NCI-H2196 (cell line): Measurements from ENCODE around the gene RDH12.
A peak's percentile ranks its signal among the peaks of the same experiment; 100 is the strongest.
"Not testable (repeated sequence)": the region's sequence is repeated elsewhere in the genome, so short reads cannot be mapped to it uniquely, and the experiment has no call there.

Experiments used
- DNase-seq: peaks from one replicate; lab custom pipeline; 2025; ENCODE audit not compliant: unreplicated experiment; lab: John Stamatoyannopoulos, UW

RDH12 gene

DNA sequence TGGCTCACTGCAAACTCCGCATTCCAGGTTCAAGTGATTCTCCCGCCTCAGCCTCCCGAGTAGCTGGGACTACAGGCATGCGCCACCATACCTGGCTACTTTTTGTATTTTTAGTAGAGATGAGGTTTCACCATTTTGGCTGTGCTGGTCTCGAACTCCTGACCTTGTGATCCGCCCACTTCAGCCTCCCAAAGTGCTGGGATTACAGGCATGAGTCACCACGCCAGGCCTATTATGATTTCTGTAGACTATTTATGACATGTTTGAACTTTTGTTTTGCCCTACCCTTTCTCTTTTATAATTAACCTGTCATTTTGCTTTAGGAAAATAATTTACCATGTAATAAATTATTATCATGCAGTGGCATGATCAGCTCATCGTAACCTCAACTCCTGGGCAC, at the start of gene RDH12:
TSS of gene RDH12 (plus strand) at position 395 of the 400 bp plus-strand sequence. CDS start 20,757 bp downstream, outside the sequence.
- not testable (repeated sequence) for DNase-seq

DNA sequence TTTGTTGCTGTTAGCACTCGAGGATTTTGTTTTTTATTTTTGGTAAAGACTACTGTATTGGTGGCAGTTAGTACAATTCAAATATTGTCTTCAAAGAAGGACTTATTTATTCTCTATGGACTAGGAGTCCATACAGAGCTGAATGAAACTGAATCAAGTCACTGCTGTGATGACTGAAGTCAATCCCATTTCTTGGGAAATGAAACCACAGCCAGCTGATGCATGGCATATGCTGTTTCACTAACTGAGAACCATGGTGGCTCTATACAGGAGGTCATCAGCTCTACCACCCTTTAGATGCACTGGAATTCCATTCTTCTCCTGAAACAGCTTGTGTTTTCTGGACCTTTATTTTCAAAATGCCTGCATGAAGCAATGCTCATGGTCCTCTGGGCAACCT, 49.5 kb upstream of the RDH12 start:
- no peak for DNase-seq

DNA sequence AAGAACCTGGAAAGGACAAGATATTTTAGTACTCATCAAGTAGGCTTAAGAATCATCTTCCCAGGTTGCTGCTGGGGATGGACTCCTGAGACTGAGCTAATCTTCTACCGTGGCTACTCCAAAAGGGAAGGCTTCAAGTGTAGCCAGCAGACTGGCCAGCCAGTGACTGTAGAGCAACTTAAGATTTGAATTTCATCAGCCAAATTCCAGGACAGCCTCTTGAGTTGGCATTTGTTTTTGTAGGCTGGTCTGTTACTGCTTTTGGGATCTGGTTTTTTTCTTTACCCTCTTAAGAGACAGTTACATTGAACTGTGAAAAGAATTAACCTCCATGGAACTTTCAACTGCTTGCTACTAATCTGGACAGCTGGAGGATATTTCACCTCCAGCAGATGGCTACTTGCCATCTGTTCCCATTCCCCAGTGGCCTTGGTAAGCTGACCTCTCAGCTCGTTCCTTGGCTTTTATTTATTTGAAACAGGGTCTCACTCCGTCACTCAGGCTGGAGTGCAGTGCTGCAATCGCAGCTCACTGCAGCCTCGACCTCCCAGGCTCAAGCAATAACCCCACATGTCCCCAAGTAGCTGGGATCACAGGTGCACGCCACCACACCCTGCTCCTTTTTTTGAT, 47.9 kb upstream of the RDH12 start:
- no peak for DNase-seq

DNA sequence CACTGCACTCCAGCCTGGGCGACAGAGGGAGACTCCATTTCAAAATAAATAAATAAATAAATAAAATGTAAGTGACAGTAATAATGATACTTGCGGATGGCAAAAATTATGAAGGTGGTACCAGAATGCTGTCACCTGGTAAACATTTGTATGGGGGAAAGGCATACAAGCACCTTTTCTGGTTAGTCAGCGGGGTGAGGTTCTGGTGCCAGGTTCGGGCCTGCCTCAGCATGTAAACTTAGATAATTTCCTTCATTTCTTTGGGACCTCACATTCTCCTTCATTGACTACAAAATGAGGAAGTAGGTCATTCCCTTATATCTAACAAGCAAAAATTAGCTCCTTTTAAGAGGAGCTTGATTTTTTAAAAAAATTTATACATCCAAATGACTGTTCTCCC, 38.1 kb upstream of the RDH12 start:
- no peak for DNase-seq

DNA sequence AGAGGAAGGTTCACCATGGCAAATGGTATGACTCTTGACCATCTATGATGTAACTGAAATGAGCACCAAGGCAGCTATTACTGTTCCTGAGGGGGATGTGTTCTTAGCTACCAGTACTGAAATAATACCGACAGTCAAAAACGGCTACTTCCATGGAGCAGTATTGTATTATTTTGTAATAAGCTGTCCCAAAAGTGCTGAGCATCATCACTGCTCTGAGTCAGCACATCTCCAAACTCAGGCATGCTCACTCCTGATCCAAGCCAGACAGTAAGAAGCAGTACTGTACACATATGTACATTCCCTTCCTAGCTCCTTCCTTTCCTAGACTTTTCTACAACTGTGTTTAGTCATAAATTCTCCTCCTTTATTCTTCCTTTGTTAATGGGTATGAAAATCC, 35.8 kb upstream of the RDH12 start:
- no peak for DNase-seq

DNA sequence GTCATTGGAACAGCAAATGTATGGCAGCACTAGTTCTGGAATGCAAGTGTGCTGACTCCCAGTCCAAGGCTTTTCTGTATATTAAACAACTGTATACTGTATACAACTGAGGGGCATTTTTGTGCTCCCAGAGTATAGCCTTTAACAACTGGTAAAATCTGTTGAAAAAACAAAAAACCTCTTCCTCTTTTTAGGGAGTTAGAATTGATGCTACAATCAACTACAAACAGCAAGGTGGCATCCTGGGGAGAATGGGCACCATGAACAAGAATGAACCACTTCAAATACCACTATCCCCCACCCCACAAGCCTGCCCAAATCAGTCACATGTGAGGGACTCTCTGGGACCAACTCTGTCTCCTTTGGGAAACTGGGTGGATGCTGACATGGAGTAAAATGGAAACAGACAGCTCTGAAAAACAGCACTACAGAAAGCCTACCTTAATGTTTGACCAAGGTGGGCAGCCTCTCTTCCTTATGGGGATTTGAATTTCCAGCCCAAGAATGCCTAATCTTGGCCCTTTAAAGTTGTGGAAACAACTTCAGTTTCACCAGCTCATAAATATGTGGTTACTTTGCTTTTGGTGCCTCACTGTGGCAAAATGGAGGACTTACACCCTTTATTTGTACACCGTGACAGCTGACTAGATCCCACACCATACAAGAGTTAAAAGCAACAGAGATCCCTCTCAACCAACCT, 34.8 kb upstream of the RDH12 start:
- peak; percentile 40 for DNase-seq

DNA sequence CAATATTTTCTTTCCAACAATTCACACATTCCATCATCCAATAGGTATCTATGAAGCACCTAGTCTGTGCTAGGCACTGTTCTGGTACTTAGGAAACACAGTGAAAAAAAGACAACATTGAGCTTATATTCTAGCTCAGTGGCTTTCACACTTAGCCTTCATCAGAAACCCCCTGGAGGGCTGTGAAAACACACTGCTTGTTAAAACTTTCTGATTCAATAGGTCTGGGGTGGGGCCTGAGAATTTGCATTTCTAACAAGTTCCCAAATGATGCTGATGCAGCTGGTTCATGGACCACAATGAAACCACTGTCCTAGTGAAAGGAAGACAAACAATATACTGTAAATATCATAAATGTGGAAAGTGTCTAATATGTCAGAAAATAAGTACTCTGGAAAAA, 33.1 kb upstream of the RDH12 start:
- DNase-seq: no peak

DNA sequence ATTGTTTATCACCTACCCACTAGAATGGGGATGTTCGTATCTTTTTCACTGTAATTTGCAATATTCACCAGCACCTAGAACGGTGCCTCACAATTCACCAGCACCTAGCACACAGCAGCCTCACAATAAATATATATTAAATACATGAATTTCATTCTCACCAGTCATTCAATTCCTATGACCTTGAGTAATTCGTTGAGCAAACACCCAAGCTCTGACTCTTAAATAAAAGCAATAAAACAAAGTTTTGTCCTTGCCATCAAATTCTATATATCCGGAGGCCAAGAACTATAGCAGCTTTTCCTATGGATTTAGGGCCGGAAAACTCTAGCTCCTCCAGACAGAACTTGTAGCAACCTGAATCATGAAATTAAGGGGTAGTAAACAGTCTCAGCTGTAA, 28.2 kb upstream of the RDH12 start:
- DNase-seq: no peak

DNA sequence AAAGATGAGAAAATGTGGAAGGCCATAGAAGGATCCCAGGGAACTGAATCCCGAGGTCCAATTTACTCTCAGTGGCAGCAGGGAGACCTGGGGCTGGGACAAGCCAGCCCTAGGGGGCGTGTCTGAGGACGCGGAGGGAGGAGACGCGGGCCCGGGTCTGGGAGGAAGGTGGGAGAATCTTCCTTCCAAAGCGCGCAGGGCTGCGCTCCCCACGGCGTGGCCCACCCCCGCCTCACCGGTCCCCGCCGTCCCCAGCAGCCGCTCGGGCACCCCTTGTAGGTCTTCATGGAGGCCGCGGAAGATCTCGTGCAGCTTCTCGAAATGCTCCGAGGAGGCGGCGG, 27.6 kb upstream of the RDH12 start:
- DNase-seq: peak; percentile 72

DNA sequence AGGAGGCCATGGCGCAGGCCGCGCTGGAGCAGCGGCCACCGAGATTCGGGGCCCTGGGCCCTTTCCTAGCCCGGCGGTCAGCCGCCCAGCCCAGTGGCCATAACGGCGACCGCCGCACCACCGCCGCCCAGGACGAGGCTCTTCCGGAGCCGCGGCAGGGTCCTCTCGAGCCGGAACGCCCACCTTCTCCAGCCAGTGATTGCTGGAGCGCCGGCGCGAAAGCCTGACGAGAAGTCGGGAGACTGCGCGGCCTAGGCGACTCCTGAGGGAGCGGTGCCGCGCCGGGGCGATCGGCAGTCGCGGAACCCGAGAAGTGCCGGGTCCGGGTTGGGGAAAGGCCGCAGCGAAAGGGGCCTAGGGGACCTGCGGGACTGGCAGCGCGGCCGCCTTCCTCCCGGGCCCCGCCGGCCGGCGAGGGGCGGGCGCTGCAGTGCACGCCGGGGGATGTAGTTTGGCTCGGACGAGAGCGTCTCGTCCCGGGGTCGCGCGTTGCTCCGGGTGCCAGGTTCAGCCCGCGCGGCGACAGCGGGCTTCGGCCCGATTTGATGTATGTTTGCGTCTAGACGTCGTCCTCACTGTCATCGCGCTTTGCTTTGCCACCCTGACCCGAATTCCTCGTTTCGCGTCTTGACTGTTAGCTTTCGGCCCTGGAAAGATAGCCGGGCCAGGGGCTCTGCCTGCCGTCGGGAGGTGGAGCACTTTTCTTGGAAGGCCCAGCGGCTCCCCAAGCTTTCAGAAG, 27.0 kb upstream of the RDH12 start, which contains the start of gene VTI1B:
TSS of gene VTI1B (minus strand) at position 153 of the 739 bp plus-strand sequence. CDS start at position 10, 143 bp downstream.
- peak; percentile 72 for DNase-seq

DNA sequence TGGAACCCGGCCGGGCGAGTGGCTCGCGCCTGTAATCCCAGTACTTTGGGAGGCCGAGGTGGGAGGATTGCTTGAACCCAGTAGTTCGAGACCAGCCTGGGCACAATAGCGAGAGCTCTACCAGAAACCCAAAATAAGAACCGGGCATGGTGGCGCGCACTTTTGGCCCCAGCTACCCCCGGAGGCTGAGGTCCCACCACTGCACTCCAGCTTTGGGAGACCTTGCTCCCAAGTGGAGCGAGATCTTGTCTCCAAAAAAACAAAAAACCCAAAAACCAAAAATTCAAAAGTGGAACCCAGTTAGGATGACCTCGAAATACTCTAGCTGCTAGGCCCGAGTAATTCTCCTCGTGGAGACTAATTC, 26.5 kb upstream of the RDH12 start:
- DNase-seq: no peak

DNA sequence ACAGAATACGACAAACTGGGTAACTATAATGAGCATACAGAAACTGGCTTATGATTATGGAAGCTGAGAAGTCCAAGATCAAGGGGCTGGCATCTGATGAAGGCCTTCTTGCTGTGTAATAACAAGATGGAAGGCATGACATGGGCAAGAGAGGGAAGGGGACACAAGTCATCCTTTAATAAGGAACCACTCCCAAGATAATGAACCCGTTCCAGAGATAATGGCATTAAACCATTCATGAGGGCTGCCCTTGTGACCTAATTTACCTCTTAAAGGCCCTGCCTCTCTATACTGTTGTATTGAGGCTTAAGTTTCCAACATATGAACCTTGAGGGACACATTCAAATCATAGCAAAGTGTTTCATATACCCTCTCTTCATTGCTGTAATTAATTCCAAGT, 22.7 kb upstream of the RDH12 start:
- DNase-seq: no peak

DNA sequence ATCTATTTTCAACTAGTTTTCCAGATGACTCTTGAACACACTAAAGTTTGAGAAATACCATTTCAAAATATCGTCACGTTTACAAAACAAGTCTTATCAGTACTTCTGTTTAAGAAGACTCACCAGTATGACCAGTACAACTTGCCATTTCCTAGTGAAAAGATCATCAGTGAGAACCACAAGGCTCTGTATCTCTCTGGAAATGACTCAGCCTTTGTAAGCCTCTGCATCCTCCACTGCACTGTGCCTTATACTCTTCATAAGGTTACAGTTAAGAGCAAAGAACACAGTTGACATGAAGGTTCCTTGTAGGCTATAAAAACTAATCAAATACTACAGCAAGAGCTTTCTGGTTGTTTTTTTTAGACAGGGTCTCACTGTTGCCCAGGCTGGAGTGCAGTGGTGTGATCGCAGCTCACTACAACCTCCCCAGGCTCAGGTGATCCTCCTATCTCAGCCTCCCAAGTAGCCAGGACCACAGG, 21.5 kb upstream of the RDH12 start:
- DNase-seq: no peak

DNA sequence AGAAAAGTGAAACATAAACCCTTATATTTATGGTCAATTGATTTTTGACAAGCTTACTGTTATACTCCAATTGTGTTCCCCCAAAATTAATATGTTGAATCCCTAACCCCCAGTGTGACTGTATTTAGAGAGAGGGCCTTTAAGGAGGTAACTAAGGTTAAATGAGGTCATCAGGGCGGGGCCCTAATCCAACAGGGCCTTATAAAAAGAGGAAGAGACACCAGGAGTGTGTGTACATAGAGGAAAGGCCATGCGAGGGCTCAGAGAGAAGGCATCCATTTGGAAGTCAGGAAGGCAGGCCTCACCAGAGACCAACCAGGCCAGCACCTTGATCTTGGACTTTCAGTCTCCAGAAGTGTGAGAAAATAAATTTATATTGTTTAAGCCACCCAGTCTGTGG, 20.7 kb upstream of the RDH12 start:
- no peak for DNase-seq

DNA sequence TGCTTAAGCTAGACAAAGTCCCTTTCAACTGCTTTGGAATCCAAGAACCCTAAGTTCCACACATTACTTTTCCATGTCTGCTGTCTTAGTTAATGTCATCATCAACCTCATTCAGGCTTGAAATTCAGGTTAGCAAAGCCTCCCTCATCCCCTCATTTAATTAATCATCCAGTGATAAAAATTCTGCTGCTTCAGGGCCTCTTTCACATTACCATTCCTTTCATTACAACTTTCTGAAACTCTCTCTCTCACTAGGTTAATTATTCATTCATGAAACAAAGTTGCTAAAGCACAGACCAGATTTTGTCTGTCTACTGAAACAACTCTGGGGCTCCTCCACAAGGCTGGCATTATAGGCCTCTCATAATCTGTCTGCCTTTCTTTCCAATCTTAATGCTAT, 17.8 kb upstream of the RDH12 start:
- DNase-seq: no peak

DNA sequence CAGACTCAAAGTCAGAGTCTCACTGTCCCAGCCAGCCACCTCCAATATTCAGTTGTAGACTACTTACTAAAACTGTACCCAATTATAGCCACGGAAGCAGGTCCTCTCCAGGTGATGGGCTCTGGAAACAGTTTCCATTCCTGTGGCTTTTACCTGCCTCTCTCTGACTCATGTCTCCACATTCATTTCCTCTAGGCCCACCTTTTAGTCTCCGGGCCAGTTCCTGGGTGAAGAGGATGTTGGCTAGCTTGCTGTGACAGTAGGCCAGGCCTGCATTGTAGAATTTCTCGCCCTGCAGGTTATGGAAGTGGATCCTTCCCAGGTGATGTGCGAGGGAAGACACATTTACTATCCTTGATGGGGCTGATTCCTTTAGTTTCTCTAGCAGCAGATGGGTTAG, 11.7 kb upstream of the RDH12 start:
- no peak for DNase-seq

DNA sequence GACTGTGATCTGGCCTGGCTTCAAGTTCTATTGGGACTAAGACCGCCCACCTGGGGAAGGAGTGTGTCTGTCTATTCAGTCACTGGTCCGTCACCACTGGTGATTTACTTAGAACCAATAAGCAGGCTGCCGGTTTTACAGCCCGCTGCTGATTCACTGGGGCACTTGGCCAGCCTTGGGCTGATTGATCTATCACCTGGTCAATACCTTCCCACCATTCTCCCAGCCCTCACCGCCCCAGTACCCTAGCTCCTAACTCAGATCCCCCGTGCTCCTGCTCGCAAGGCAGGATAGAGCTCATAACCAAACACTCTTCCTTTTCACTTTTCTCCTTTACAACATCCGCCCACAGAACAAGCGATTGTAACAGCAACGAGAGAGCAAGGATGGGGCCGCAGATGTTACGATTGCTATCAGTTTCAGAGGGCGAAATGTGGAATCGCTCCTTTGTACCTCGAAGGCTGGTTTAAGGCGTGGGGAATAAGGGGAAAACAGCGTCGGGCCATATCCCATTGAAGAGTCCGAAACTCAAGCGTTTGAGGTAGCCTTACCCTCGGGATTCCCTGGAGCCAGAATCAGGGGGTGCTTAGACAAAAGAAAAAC, 6.8 kb upstream of the RDH12 start:
- DNase-seq: peak; percentile 90

DNA sequence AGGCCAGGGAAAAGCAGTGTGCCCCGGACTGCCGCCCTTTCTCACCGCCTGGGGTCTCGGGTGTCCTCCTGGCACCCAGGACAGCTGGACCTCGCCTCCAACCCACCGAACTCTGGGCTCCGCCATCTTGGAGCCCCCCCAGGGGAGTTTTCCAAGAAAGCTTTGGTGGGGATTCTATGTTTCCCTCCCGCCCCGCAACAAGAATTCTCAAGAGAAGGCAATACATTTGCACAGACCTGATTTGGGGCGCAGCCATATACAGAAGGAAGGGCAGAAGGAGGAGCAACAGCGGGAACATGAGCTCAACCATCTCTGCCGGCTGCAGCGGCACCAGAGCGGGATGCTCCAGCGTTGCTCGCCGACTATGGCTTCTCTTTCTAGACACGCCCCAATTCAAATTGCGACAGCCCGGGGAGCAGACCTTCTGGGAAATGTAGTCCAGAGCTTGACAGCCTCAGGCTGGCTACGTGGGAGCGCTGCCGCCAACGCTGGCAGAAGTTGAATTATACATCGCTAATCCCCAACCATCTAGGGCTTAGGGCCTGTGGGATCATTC, 6.2 kb upstream of the RDH12 start, which contains the start of gene RDH11:
TSS of gene RDH11 (minus strand) at position 371 of the 556 bp plus-strand sequence. CDS start at position 310, 61 bp downstream.
- peak; percentile 94 for DNase-seq

DNA sequence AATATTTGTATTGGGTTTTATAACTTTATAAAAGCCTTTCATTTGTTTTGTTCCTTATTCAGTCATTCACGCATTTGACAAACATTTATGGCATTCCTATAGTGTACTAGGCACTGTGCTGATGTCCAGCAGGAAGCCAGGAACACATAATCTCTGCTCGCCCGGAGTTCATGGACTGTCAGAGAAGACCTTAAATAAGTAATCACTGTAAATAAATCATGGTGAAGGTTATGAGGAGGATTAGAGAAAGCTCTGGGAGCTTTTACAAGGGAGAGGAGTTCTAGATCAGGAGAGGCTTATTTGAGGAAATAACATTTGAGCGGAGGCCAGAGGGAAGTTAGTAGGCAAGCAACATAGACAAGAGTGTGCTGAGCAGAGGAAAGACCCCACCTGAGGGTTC, 4.7 kb upstream of the RDH12 start:
- no peak for DNase-seq

DNA sequence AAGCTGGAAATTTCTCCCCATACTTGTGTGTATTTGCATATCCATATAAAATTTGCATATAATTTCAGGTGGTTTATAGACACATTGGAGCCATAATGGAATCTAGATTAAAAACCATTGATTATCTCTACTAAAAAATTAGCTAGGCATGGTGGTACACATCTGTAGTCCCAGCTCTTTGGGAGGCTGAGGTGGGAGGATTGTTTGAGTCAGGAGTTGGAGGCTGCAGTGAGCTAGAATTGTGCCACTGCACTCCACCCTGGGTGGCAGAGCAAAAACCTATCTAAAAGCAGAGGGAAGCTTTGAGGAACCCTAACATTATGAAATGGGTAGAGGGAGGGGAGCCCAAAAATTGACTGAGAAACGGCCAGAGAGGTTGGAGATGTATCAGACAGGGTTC, 3.5 kb upstream of the RDH12 start:
- no peak for DNase-seq

DNA sequence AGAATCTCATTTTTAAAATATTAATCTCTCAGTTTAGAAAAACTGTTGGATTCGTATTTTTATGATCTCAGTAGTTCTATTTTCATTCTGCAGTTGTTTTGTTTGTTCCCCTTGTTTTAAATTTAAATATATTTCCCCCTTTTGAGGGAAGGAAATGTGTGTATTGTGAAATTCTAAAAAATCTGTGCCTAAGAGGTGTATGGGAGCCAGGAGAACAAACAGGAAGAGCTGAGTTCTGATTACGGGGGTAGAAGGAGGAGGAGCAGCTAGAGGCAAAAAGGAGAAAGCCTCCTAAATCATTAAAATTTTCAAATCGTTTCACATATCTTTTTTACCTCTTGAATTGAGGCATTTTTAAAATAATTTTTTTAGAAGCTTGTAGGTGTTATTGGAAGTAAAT, 2.3 kb downstream of the RDH12 start:
- DNase-seq: no peak
